HEK293 (cell line): ENCODE results near the gene CEND1.

Experiments
- CTCF ChIA-PET: fragments of 350-600 bp; formaldehyde crosslinking; extraction: SDS; loops from one replicate; lab custom pipeline; 2021; ENCODE audit warnings: antibody characterized with exemption; lab: Yijun Ruan, JAX
- POLR2A ChIA-PET: fragments of 300-600 bp; formaldehyde crosslinking; extraction: SDS; loops from one replicate; lab custom pipeline; 2020; ENCODE audit warnings: antibody characterized with exemption, inconsistent platforms; lab: Yijun Ruan, JAX
- H3K27ac ChIP-seq: fragments of 200-500 bp; sonication (Bioruptor generic); 2 replicates; pipeline ENCODE4 v1.5.1; 2014; ENCODE audit warnings: low read depth, low read length, control low read depth, inconsistent platforms; ENCODE audit errors: extremely low read depth
- H3K36me3 ChIP-seq, 2 experiments: fragments of 200-500 bp in 1 of 2; sonication (Bioruptor generic) in 1 of 2; 1 replicate in 1 of 2; 2 replicates in 1 of 2; pipeline ENCODE4 v1.5.1; 2014 to 2017; ENCODE audit warnings: inconsistent platforms in 2 of 2, low read length in 2 of 2; ENCODE audit not compliant: control insufficient read depth in 2 of 2, insufficient read depth in 1 of 2
- H3K4me1 ChIP-seq: fragments of 200-500 bp; sonication (Bioruptor generic); 2 replicates; pipeline ENCODE4 v1.5.1; 2014; ENCODE audit warnings: mild to moderate bottlenecking, low read length, inconsistent platforms; ENCODE audit not compliant: control insufficient read depth, insufficient read depth
- H3K4me3 ChIP-seq: 2 replicates; pipeline ENCODE4 v1.5.1; 2011; ENCODE audit warnings: low read depth, mild to moderate bottlenecking, control low read depth, low read length, moderate library complexity
- H3K9me3 ChIP-seq: fragments of 200-500 bp; sonication (Bioruptor generic); 2 replicates; pipeline ENCODE4 v1.5.1; 2014; ENCODE audit warnings: low read depth, low read length, inconsistent platforms; ENCODE audit not compliant: control insufficient read depth, insufficient read depth
- BCL11A ChIP-seq: fragments of 450-650 bp; formaldehyde crosslinking; IDR thresholded peaks from 2 replicates; pipeline ENCODE4 v1.5.1; 2016; ENCODE audit warnings: low read depth, missing biosample characterization, missing genetic modification characterization
- FEZF1 ChIP-seq: fragments of 450-650 bp; formaldehyde crosslinking; IDR thresholded peaks from 2 replicates; pipeline ENCODE4 v1.5.1; 2016; ENCODE audit warnings: missing biosample characterization, missing genetic modification characterization
- KLF17 ChIP-seq: fragments of 450-650 bp; formaldehyde crosslinking; IDR thresholded peaks from 2 replicates; pipeline ENCODE4 v1.5.1; 2016; ENCODE audit warnings: missing biosample characterization, missing genetic modification characterization
- KLF8 ChIP-seq: fragments of 450-650 bp; formaldehyde crosslinking; IDR thresholded peaks from 2 replicates; pipeline ENCODE4 v1.5.1; 2016; ENCODE audit warnings: missing biosample characterization, missing genetic modification characterization
- PRDM4 ChIP-seq: fragments of 450-650 bp; formaldehyde crosslinking; IDR thresholded peaks from 2 replicates; pipeline ENCODE4 v1.5.1; 2017; ENCODE audit warnings: missing biosample characterization, missing genetic modification characterization
- ZBTB17 ChIP-seq: fragments of 450-650 bp; formaldehyde crosslinking; IDR thresholded peaks from 2 replicates; pipeline ENCODE4 v1.5.1; 2016; ENCODE audit warnings: missing biosample characterization, missing genetic modification characterization
- ZBTB7A ChIP-seq: fragments of 450-650 bp; formaldehyde crosslinking; IDR thresholded peaks from 2 replicates; pipeline ENCODE4 v1.5.1; 2016; ENCODE audit warnings: low read depth, missing biosample characterization, missing genetic modification characterization
- ZNF146 ChIP-seq: fragments of 450-650 bp; formaldehyde crosslinking; IDR thresholded peaks from 2 replicates; pipeline ENCODE4 v1.5.1; 2016; ENCODE audit warnings: missing biosample characterization, missing genetic modification characterization
- ZNF2 ChIP-seq: fragments of 450-650 bp; formaldehyde crosslinking; IDR thresholded peaks from 2 replicates; pipeline ENCODE4 v1.5.1; 2016; ENCODE audit warnings: missing biosample characterization, missing genetic modification characterization
- ZNF202 ChIP-seq: fragments of 450-650 bp; formaldehyde crosslinking; IDR thresholded peaks from 2 replicates; pipeline ENCODE4 v1.5.1; 2016; ENCODE audit warnings: missing biosample characterization, missing genetic modification characterization, borderline replicate concordance
- ZNF341 ChIP-seq: fragments of 450-650 bp; formaldehyde crosslinking; IDR thresholded peaks from 2 replicates; pipeline ENCODE4; 2016; ENCODE audit warnings: low read depth, missing biosample characterization, missing genetic modification characterization
- ZNF350 ChIP-seq: fragments of 450-650 bp; formaldehyde crosslinking; IDR thresholded peaks from 2 replicates; pipeline ENCODE4 v1.5.0; 2017; ENCODE audit warnings: missing biosample characterization, mild to moderate bottlenecking, missing genetic modification characterization
- ZNF362 ChIP-seq: fragments of 450-650 bp; formaldehyde crosslinking; IDR thresholded peaks from 2 replicates; pipeline ENCODE4 v1.5.1; 2016; ENCODE audit warnings: missing biosample characterization, missing genetic modification characterization
- ZNF521 ChIP-seq: fragments of 450-650 bp; formaldehyde crosslinking; IDR thresholded peaks from 2 replicates; pipeline ENCODE4 v1.5.1; 2017; ENCODE audit warnings: missing biosample characterization, mild to moderate bottlenecking, missing genetic modification characterization
- ZNF529 ChIP-seq: fragments of 450-650 bp; formaldehyde crosslinking; IDR thresholded peaks from 2 replicates; pipeline ENCODE4 v1.5.1; 2017; ENCODE audit warnings: missing genetic modification characterization, missing biosample characterization; ENCODE audit not compliant: insufficient replicate concordance
- ZNF549 ChIP-seq: fragments of 450-650 bp; IDR thresholded peaks from 2 replicates; pipeline ENCODE4 v1.5.1; 2018; ENCODE audit warnings: missing biosample characterization, missing genetic modification characterization, mild to moderate bottlenecking, inconsistent platforms, moderate library complexity
- ZNF623 ChIP-seq: fragments of 450-650 bp; formaldehyde crosslinking; IDR thresholded peaks from 2 replicates; pipeline ENCODE4 v1.5.1; 2016; ENCODE audit warnings: missing biosample characterization, missing genetic modification characterization
- ZNF639 ChIP-seq: fragments of 450-650 bp; formaldehyde crosslinking; IDR thresholded peaks from 2 replicates; pipeline ENCODE4 v1.5.1; 2016; ENCODE audit warnings: missing biosample characterization, missing genetic modification characterization
- ZNF76 ChIP-seq: fragments of 450-650 bp; formaldehyde crosslinking; IDR thresholded peaks from 2 replicates; pipeline ENCODE4; 2016; ENCODE audit warnings: low read depth, missing biosample characterization, missing genetic modification characterization, borderline replicate concordance
- ZSCAN16 ChIP-seq: fragments of 450-650 bp; formaldehyde crosslinking; IDR thresholded peaks from 2 replicates; pipeline ENCODE4 v1.5.1; 2016; ENCODE audit warnings: missing biosample characterization, missing genetic modification characterization
- ZSCAN30 ChIP-seq: fragments of 450-650 bp; IDR thresholded peaks from 2 replicates; pipeline ENCODE4 v1.5.1; 2018; ENCODE audit warnings: missing biosample characterization, mild to moderate bottlenecking, missing genetic modification characterization, moderate library complexity
- ZXDB ChIP-seq: fragments of 450-650 bp; formaldehyde crosslinking; IDR thresholded peaks from 2 replicates; pipeline ENCODE4 v1.5.1; 2016; ENCODE audit warnings: missing biosample characterization, missing genetic modification characterization
- TF ChIP-seq, protein P1 (sequence below): fragments of 450-650 bp; formaldehyde crosslinking; IDR thresholded peaks from 2 replicates; pipeline ENCODE4 v1.5.1; 2016; ENCODE audit warnings: missing biosample characterization, missing genetic modification characterization
- TF ChIP-seq, protein P2 (sequence below): fragments of 450-650 bp; formaldehyde crosslinking; IDR thresholded peaks from 2 replicates; pipeline ENCODE4 v1.5.1; 2017; ENCODE audit warnings: missing biosample characterization, missing genetic modification characterization

Gene CEND1

DNA sequence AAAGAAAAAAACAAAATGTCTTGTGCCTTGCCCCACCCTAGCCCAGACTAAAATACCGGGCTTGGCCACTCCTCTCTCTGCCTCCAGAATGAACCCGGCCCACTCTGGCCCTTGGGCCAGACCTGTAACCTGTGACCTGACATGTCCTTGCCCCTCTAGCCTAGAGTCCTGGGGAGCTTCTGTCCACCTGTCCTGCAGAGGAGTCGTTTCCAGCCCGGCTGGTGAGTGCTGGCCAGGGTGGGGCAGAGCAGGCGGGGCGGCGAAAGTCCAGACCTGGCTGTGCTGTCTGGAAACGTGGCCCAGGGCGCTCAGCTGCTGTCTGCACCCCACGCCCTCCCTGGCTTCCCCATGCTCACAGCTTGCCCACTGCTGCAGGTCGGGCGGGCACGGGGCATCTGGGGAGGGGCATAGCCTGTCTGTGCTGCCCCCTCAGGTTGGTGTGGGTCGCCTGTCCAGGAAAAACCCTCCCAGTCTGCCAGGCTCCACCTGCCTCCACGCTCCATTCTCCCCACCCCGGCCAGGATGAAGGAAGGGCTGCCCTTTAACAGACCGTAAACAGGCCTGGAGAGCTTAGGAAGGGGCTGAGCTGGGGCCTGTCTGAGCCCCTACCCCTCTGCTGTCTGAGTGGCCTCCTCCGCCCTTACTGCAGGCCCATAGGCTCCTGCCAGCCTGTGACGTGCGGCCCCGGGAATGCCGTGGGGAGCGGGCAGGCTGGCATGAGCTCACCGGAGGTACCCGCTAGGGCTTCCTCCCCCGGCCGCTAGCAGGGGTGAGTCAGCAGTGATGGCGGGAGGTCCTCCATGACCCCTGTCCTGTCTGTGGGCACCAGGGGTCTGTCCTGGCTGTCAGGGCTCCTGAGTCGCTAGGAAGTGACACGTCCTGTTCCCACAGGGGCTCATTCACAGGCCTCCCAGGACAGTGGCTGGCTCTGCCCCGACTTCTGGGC lies 44.8 kb upstream of the CEND1 start (continued):
- TF ChIP-seq ZNF521 (tag by site-specific recombination) (no peak), ZNF529 (no peak), ZBTB7A (tag by site-specific recombination) (no peak), ZNF350 (no peak), ZNF76 (tag by site-specific recombination) (no peak), ZXDB (no peak), ZNF362 (tag by site-specific recombination) (0 out of 2 replicates have a peak, but pooled peaks have one; percentile 44), ZSCAN16 (tag by site-specific recombination) (no peak), PRDM4 (tag by site-specific recombination) (no peak), ZNF146 (tag by site-specific recombination) (no peak), ZNF202 (no peak)
- TF ChIP-seq, protein P1, sequence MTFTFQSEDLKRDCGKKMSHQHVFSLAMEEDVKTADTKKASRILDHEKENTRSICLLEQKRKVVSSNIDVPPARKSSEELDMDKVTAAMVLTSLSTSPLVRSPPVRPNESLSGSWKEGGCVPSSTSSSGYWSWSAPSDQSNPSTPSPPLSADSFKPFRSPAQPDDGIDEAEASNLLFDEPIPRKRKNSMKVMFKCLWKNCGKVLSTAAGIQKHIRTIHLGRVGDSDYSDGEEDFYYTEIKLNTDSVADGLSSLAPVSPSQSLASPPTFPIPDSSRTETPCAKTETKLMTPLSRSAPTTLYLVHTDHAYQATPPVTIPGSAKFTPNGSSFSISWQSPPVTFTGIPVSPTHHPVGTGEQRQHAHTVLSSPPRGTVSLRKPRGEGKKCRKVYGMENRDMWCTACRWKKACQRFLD (tag by site-specific recombination): no peak

DNA sequence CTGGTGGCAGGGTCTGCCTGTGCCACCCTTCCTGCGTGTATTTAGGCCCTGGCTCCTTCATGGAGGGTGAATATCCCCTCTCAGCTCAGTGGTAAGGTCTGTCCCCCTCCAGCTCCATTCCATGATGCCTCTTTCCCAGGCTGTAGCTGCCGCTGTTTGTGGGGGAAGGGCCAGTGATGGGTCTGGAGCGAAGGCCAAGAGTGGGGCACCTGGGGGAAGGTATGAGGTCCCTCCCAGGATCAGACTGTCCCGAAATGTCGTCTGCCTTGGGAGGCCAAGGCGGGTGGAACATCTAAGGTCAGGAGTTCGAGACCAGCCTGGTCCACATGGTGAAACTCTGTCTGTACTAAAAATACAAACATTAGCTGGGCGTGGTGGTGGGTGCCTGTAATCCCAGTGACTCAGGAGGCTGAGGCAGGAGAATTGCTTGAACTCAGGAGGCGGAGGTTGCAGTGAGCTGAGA lies 44.0 kb upstream of the CEND1 start:
- no peaks in the 10 kb centered on the region for H3K9me3 ChIP-seq
- H3K27ac ChIP-seq: peak overlapping the region; percentile 64; the same call in 1 of the 2 replicates
- H3K36me3 ChIP-seq: peaks cover 0 to 43% of the 10 kb centered on the region in 2 experiments; a peak in 1 of 3 replicates
- peak overlapping the region; percentile 70 for H3K4me3 ChIP-seq
- ChIA-PET POLR2A (interaction anchor here (1.0 to 15.0 kb wide), 4 partner anchors 8 to 37 kb away, joined by 3 to 202 read pairs (median 37); partner anchors contain the start of genes PNPLA2, POLR2L and TSPAN4), CTCF (interaction anchor here (0.7 to 1.0 kb wide), 2 partner anchors 17 to 61 kb away, joined by 3 to 4 read pairs; no protein-coding TSS in a partner anchor)
- no peaks in the 10 kb centered on the region; the same call in 1 of the 2 replicates for H3K4me1 ChIP-seq
- TF ChIP-seq ZNF2 (tag by site-specific recombination) (0 out of 2 replicates have a peak, but pooled peaks have one; percentile 22), ZNF623 (tag by site-specific recombination) (no peak), ZNF639 (tag by site-specific recombination) (no peak), ZNF549 (tag by site-specific recombination) (no peak), FEZF1 (no peak), BCL11A (tag by site-specific recombination) (0 out of 2 replicates have a peak, but pooled peaks have one; percentile 5), ZNF341 (tag by site-specific recombination) (no peak; the same call in 1 of the 2 replicates), KLF8 (tag by site-specific recombination) (peak; percentile 82; the same call in 1 of the 2 replicates), KLF17 (tag by site-specific recombination) (peak; percentile 40; the same call in 1 of the 2 replicates), ZBTB17 (tag by site-specific recombination) (peak; percentile 45; the same call in 1 of the 2 replicates), ZSCAN30 (tag by site-specific recombination) (no peak)
- TF ChIP-seq, protein P2, sequence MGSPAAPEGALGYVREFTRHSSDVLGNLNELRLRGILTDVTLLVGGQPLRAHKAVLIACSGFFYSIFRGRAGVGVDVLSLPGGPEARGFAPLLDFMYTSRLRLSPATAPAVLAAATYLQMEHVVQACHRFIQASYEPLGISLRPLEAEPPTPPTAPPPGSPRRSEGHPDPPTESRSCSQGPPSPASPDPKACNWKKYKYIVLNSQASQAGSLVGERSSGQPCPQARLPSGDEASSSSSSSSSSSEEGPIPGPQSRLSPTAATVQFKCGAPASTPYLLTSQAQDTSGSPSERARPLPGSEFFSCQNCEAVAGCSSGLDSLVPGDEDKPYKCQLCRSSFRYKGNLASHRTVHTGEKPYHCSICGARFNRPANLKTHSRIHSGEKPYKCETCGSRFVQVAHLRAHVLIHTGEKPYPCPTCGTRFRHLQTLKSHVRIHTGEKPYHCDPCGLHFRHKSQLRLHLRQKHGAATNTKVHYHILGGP (tag by site-specific recombination): no peak
